Ishikawa (cell line): ENCODE data around the gene EOMES.

Experiments used
- CEBPB ChIP-seq: IDR thresholded peaks from 2 replicates; pipeline ENCODE4 v1.6.1; 2012
- CREB1 ChIP-seq: IDR thresholded peaks from 2 replicates; pipeline ENCODE4 v1.6.1; 2012; ENCODE audit warnings: low read depth
- EGR1 ChIP-seq: IDR thresholded peaks from 2 replicates; pipeline ENCODE4 v1.6.1; 2012
- EP300 ChIP-seq: IDR thresholded peaks from 2 replicates; pipeline ENCODE4 v1.6.1; 2012; ENCODE audit warnings: borderline replicate concordance
- NFIC ChIP-seq: IDR thresholded peaks from 2 replicates; pipeline ENCODE4 v1.6.1; 2012
- RAD21 ChIP-seq: IDR thresholded peaks from 2 replicates; pipeline ENCODE4 v1.6.1; 2012; ENCODE audit warnings: low read depth
- TAF1 ChIP-seq: IDR thresholded peaks from 2 replicates; pipeline ENCODE4 v1.6.1; 2012; ENCODE audit warnings: low read depth, mild to moderate bottlenecking
- TCF12 ChIP-seq: IDR thresholded peaks from 2 replicates; pipeline ENCODE4 v1.6.1; 2012; ENCODE audit warnings: low read depth
- TEAD4 ChIP-seq: IDR thresholded peaks from 2 replicates; pipeline ENCODE4 v1.6.1; 2012
- YY1 ChIP-seq: IDR thresholded peaks from 2 replicates; pipeline ENCODE4 v1.6.1; 2012; ENCODE audit warnings: low read depth
- ZBTB7A ChIP-seq: IDR thresholded peaks from 2 replicates; pipeline ENCODE4 v1.6.1; 2012; ENCODE audit warnings: low read depth
- TF ChIP-seq, protein P1 (sequence below): IDR thresholded peaks from 2 replicates; pipeline ENCODE4 v1.6.1; 2012
- TF ChIP-seq, protein P2 (sequence below): IDR thresholded peaks from 2 replicates; pipeline ENCODE4 v1.6.1; 2012

DNA sequence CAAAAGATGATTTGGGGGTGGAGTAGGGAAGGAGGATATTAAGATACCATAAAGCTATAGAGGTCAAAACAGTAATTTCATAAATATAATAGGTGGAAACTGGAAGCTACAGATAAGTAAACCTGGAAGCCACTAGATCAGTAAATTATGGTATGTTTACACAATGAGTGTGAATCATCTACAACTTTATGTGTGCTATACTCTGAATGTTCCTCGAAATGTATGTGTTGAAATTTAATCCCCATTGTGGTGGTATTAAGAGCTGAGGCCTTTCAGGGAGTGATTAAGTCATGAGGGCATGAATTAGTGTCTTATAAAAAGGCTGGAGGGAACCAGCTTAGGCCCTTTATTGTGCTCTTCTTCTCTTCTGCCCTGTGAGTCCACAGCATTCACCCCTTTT is 25.2 kb downstream of the EOMES start:
- TF ChIP-seq EP300 (no peak), CREB1 (no peak), TAF1 (no peak), TEAD4 (no peak), EGR1 (no peak), YY1 (no peak), ZBTB7A (no peak), NFIC (no peak), CEBPB (no peak), TCF12 (no peak), RAD21 (no peak)
- TF ChIP-seq, protein P1, sequence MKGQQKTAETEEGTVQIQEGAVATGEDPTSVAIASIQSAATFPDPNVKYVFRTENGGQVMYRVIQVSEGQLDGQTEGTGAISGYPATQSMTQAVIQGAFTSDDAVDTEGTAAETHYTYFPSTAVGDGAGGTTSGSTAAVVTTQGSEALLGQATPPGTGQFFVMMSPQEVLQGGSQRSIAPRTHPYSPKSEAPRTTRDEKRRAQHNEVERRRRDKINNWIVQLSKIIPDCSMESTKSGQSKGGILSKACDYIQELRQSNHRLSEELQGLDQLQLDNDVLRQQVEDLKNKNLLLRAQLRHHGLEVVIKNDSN = no peak
- TF ChIP-seq, protein P2, sequence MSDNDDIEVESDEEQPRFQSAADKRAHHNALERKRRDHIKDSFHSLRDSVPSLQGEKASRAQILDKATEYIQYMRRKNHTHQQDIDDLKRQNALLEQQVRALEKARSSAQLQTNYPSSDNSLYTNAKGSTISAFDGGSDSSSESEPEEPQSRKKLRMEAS = no peak
